ENCODE data around the gene RAI14. TPM values are rescaled to one million over a fixed set of nuclear protein-coding genes. Genes with fewer than 3 reads are reported as not detected.

The RAI14 gene
- total RNA-seq, 4 donors from 2014 or later = 24.2 to 40.1 (median 28.0) TPM

- WGBS = 75% methylated on average over 19 of the region's 19 CpGs
- Histone ChIP-seq H3K4me3 (no peak overlapping the region), H3K36me3 (no peaks in the 10 kb centered on the region), H3K27me3 (no peaks in the 10 kb centered on the region), H3K27ac (no peak overlapping the region), H3K9me3 (no peaks in the 10 kb centered on the region), H3K4me1 (peaks cover 19% of the 10 kb centered on the region)
- TF ChIP-seq EP300 (IDR thresholded peaks at IDR 0.05) (no peak), POLR2AphosphoS5 (IDR thresholded peaks at IDR 0.05) (no peak), POLR2A (IDR thresholded peaks at IDR 0.05) (no peak), CTCF (IDR thresholded peaks at IDR 0.05) (no peak)
- no peak for DNase-seq (ENCODE audit: low spot score in 2 of 2)
Observed at GRCh38 chr5:34735491-34736426, 79.6 kb downstream of the RAI14 start.

- DNase-seq (ENCODE audit: low spot score in 2 of 2) = no peak
- Histone ChIP-seq H3K27ac (no peak overlapping the region), H3K36me3 (no peaks in the 10 kb centered on the region), H3K4me3 (no peak overlapping the region), H3K27me3 (no peaks in the 10 kb centered on the region), H3K9me3 (no peaks in the 10 kb centered on the region), H3K4me1 (peaks cover 23% of the 10 kb centered on the region)
- no peak for TF ChIP-seq POLR2AphosphoS5 (IDR thresholded peaks at IDR 0.05)
- no peak for TF ChIP-seq EP300 (IDR thresholded peaks at IDR 0.05)
- TF ChIP-seq POLR2A (IDR thresholded peaks at IDR 0.05) = no peak
- no peak for TF ChIP-seq CTCF (IDR thresholded peaks at IDR 0.05)
- 98% methylated on average over 3 of the region's 3 CpGs for WGBS
Observed at GRCh38 chr5:34736445-34737115, 80.5 kb downstream of the RAI14 start.

GRCh38 chr5:34737731-34738130 lies 81.6 kb downstream of the RAI14 start:
- Histone ChIP-seq H3K36me3 (no peaks in the 10 kb centered on the region), H3K4me1 (peaks cover 27% of the 10 kb centered on the region), H3K27ac (no peak overlapping the region), H3K4me3 (no peak overlapping the region), H3K9me3 (no peaks in the 10 kb centered on the region), H3K27me3 (no peaks in the 10 kb centered on the region)
- no peak for TF ChIP-seq POLR2AphosphoS5 (IDR thresholded peaks at IDR 0.05)
- no peak for TF ChIP-seq EP300 (IDR thresholded peaks at IDR 0.05)
- TF ChIP-seq CTCF (IDR thresholded peaks at IDR 0.05) = no peak
- no peak for TF ChIP-seq POLR2A (IDR thresholded peaks at IDR 0.05)
- DNase-seq (ENCODE audit: low spot score in 2 of 2) = no peak

- no peak for TF ChIP-seq CTCF (IDR thresholded peaks at IDR 0.05)
- TF ChIP-seq EP300 (IDR thresholded peaks at IDR 0.05) = no peak
- TF ChIP-seq POLR2A (IDR thresholded peaks at IDR 0.05) = no peak
- no peak for TF ChIP-seq POLR2AphosphoS5 (IDR thresholded peaks at IDR 0.05)
- 71% methylated on average over 1 of the region's 1 CpG for WGBS
- Histone ChIP-seq H3K4me1 (peaks cover 27% of the 10 kb centered on the region), H3K4me3 (no peak overlapping the region), H3K27me3 (no peaks in the 10 kb centered on the region), H3K36me3 (no peaks in the 10 kb centered on the region), H3K27ac (no peak overlapping the region), H3K9me3 (no peaks in the 10 kb centered on the region)
- no peak for DNase-seq (ENCODE audit: low spot score in 2 of 2)
Observed at GRCh38 chr5:34738381-34738780, 82.3 kb downstream of the RAI14 start.

- DNase-seq (ENCODE audit: low spot score in 2 of 2) = no peak
Observed at GRCh38 chr5:34740389-34740806, 84.3 kb downstream of the RAI14 start.

More at GRCh38 chr5:34740389-34740806, 84.3 kb downstream of the RAI14 start:
- no peaks in the 10 kb centered on the region for H3K9me3 ChIP-seq
- TF ChIP-seq EP300 (IDR thresholded peaks at IDR 0.05) (no peak), CTCF (IDR thresholded peaks at IDR 0.05) (no peak), POLR2A (IDR thresholded peaks at IDR 0.05) (no peak), POLR2AphosphoS5 (IDR thresholded peaks at IDR 0.05) (no peak)
- peaks cover 27% of the 10 kb centered on the region for H3K4me1 ChIP-seq
- no peaks in the 10 kb centered on the region for H3K27me3 ChIP-seq
- H3K4me3 ChIP-seq = no peak overlapping the region
- 66% methylated on average over 3 of the region's 3 CpGs for WGBS
- H3K36me3 ChIP-seq = no peaks in the 10 kb centered on the region
- H3K27ac ChIP-seq = no peak overlapping the region
